VCaP (cell line): ENCODE measurements around the gene GPHA2.
A peak's percentile ranks its signal among the peaks of the same experiment; 100 is the strongest.

Source experiments
- H3K27ac ChIP-seq: fragments of 450-650 bp; 2 replicates; pipeline ENCODE4 v1.5.1; 2017
- TF ChIP-seq, protein P1 (sequence below): fragments of 450-650 bp; conservative IDR thresholded peaks from 2 replicates; pipeline ENCODE4 v1.5.1; 2017; ENCODE audit warnings: mild to moderate bottlenecking, moderate library complexity

Gene GPHA2

DNA sequence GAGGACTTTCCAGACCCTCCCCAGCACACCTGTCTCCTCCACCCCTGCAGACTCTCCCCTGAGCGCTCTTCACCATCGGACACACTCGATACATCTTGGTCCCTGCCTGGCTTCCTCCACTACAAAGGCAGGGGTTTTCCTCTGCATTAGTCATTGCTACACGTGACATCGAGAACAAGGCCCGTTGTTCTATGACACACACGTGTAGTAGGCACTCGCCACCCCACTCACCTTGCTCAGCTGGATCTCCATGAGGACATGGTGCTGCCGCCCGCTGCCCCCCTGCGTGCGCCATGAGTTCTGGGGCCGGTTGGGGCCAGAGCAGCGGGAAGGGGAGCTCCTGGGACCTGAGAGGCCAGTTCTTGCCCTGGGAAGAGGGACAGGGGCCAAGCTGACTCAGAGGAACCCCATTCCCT is 35.4 kb downstream of the GPHA2 start:
- TF ChIP-seq, protein P1, sequence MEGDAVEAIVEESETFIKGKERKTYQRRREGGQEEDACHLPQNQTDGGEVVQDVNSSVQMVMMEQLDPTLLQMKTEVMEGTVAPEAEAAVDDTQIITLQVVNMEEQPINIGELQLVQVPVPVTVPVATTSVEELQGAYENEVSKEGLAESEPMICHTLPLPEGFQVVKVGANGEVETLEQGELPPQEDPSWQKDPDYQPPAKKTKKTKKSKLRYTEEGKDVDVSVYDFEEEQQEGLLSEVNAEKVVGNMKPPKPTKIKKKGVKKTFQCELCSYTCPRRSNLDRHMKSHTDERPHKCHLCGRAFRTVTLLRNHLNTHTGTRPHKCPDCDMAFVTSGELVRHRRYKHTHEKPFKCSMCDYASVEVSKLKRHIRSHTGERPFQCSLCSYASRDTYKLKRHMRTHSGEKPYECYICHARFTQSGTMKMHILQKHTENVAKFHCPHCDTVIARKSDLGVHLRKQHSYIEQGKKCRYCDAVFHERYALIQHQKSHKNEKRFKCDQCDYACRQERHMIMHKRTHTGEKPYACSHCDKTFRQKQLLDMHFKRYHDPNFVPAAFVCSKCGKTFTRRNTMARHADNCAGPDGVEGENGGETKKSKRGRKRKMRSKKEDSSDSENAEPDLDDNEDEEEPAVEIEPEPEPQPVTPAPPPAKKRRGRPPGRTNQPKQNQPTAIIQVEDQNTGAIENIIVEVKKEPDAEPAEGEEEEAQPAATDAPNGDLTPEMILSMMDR, result no peak
- H3K27ac ChIP-seq, result no peak overlapping the region

DNA sequence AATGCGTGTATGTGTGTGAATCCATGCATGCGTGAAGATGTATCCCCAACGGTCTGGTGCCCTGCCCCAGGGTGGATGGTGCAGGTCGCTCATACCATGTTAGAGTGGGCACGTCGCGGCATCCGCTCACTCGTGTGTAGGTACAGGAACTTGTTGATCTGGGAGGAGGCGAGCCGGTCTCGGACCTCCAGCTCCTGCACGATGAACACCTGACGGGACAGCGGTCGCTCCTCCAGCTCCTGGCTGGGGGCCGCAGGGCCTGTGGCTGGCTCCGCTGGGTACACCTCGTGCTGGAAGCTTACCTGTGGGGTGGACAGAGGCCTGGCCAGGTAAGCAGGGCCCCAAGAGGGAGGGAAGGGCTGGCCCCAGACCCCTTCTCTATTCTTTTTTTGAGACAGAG is 37.2 kb downstream of the GPHA2 start:
- no peak overlapping the region for H3K27ac ChIP-seq
- TF ChIP-seq, protein P1, result no peak

DNA sequence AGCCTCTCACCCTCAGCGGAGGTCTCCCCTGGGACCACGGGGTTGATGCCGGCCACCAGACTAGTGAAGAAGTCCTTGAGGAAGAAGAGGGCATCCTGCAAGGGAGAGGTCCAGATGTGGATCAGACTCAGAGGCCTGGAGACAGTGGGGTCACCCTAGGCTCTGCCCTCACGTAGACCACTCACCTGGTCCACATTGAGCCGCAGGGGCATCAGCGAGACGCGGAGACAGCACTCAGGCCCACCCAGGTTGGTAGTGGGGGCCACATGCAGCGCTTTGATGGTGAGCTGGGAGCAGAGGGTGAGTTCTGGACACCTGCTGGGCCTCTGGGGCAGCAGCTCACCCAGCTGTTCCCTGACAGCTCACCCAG is 37.6 kb downstream of the GPHA2 start:
- TF ChIP-seq, protein P1, result no peak

DNA sequence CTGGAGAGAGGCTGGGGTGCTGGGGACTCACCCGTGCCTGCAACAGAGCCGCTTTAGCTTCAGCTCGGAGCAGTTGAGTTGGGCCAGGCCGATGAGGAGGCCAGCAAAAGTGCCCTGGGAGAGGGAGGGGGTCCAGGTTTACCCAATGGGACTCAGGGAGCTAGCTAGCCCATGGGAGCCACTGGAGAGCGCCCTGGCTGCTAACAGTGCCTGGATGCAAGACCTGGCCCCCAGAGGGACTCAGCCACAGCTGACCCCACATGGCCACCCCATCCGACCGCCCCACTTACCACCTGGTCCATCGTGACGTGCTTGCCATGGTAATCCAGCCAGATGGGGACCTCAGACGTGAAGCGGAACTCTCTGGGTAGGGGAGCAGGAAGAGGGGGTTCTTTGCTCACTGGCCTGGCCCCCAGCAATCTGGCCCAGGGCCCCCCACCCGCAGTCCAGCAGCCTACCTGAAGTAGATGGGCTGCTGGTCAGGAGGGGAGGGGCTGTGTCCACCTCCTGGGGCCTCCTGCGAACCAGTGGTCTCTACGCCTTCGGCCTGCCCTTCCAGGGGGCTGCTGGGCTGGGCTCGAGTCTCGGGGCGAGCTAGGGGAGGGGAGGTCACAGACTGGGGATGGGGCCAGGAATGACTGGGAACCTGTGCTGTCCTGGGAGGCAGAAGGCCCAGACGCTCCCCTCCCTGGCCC is 38.2 kb downstream of the GPHA2 start:
- TF ChIP-seq, protein P1, result no peak
- H3K27ac ChIP-seq, result no peak overlapping the region

More for the DNA sequence above, 37.6 kb downstream of the GPHA2 start:
- no peak overlapping the region for H3K27ac ChIP-seq

DNA sequence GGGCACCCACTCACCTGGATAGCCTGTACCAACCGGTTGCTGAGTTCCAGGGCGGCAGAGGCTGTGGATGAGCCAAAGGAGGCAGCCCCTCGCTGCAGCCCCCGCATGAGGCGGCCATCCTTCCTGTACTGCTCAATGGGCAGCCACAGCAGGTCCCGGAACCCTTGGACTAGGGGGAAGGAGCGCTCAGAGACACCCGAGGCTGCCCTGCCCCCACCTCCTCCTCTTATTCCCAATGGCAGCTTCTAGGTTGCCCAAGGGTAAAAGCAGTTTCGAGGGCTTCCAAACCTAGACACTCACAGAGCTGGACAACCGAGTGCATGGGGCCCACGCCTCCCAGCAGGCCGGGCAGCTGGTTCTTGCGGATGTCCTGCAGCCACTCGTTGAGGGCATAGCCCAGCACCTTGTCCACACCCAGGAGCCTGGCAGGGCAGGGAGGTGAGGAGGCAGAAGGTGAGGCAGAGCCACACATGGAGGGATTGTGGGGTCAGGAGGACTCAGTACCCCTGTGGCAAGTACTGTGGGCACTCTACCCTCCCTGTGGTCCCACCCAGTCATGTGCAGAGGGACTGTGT is 39.2 kb downstream of the GPHA2 start:
- TF ChIP-seq, protein P1, result no peak
- H3K27ac ChIP-seq, result no peak overlapping the region

DNA sequence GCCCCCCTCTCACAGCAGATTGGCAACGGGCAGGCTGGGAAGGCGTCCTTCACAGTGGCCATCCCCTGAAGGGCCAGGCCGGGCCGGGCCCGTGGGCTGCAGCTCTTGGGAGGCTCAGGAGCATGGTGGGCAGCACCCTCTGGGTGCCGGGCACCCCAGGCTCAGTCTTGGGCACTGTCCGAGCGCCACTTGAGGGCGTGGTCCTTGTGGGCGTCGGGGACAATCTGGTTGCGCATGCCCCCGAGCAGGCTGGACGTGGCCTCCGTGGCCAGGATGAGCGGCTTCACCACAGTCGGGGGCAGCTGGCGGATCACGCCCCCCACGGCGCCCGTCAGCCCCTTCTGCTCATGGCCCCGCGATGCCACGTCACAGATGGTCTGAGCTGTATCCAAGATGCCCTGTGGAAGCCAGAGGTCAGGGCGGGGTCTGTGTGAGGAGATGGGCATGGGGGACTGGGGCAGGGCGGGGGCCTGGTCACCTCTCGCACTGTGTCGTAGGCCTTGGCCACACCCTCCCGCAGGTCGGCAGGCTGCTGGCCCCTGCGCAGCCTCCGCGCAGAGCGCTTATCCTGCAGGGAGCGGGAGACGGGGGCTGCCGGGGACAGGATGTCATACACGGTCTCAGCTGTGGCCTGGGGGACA is 40.8 kb downstream of the GPHA2 start:
- H3K27ac ChIP-seq, result no peak overlapping the region
- TF ChIP-seq, protein P1, result no peak

DNA sequence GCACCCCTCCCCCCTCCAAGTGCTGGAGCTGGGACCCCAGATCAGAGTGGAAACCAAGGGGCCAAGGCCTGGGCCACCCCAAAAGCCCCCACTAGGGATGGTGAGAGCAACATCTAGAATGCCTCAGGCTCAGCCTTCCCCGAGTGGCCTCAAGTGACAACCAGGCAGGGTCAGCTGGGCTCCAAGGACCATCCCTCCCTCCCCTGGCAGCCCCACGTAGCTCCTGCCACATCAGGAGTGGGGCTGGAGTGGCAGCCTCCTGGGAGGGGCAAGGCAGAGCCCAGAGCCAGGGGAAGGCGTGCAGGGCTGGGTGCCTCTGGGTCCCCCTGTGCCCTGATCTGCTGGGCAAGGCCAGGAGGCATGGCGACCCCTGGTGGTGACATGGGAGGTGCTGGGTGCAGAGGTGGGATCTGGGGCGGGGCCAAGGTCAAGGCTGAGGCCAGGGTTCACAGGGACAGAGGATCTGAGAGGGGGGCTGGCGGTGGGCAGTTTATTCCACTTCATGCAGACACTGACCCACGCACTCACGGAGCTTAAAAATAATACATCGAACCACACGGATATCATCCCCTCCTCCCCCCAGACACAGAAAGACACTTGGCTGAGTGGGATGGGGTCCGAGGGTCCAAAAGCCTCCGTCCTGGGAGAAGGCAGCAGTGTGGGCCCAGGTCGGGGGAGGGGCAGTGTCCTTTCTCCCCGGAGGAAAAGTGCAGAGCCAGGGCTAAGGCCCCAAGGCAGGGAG is 41.5 kb downstream of the GPHA2 start:
- H3K27ac ChIP-seq, result peak overlapping the region; percentile 38; the same call in 1 of the 2 replicates
- TF ChIP-seq, protein P1, result peak; percentile 100
